ENCODE data around the gene ZBTB6. TPM values are rescaled to one million over a fixed set of nuclear protein-coding genes. Genes with fewer than 3 reads are reported as not detected.

The ZBTB6 gene
- total RNA-seq, 2 donors from 2014 or later = 6.5 to 10.3 TPM

GRCh38 chr9:122930541-122931225, 17.6 kb upstream of the ZBTB6 start:
- peaks cover 2% of the 10 kb centered on the region for H3K4me1 ChIP-seq (replicated peaks)
- H3K27me3 ChIP-seq (replicated peaks; ENCODE audit: insufficient read depth) = no peaks in the 10 kb centered on the region
- TF ChIP-seq POLR2AphosphoS5 (IDR thresholded peaks at IDR 0.05) = no peak
- TF ChIP-seq POLR2A (IDR thresholded peaks at IDR 0.05) = no peak
- no peak for TF ChIP-seq CTCF (IDR thresholded peaks at IDR 0.05)
- intact Hi-C loops (cut with DNase I) = no loop called here
- no peaks in the 10 kb centered on the region for H3K9me3 ChIP-seq
- peak overlapping the region; percentile 55 to 77 for H3K4me3 ChIP-seq
- WGBS = 25% methylated on average over 10 of the region's 10 CpGs
- H3K27ac ChIP-seq = peak overlapping the region; percentile 70 to 82
- DNase-seq (ENCODE audit: low spot score) = no peak
- no peaks in the 10 kb centered on the region for H3K36me3 ChIP-seq

DNA sequence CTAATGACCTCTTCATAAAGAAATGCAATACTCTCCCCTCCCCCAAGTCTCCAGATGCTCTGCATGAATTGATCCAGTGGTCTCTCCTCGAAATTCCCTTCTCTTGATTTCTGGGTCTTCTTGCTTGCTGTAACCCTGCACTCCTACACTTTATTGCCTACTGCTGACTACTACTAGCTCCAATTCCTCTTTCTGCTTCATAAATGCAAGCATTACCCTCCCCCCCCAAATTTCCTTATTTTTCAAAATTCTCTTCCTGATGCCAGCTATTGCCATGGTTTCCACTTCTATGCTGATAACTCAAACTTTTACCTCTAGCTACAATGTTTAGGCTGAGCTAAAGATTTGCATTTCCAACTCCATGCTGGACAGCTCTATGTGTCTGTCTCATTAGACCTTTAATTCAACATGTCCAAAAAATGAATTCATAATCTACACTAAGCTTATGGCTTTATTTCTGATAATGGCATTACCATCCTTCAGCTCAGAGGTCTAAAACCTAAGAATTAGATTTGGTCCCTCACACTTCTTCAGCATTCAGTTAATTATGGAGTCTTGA, 16.8 kb upstream of the ZBTB6 start:
- peaks cover 2% of the 10 kb centered on the region for H3K4me1 ChIP-seq (replicated peaks)
- H3K27ac ChIP-seq = no peak overlapping the region
- no peak overlapping the region for H3K4me3 ChIP-seq
- 92% methylated on average over 1 of the region's 1 CpG for WGBS
- intact Hi-C loops (cut with DNase I) = no loop called here
- no peaks in the 10 kb centered on the region for H3K36me3 ChIP-seq
- DNase-seq (ENCODE audit: low spot score) = no peak
- no peak for TF ChIP-seq POLR2A (IDR thresholded peaks at IDR 0.05)
- TF ChIP-seq CTCF (IDR thresholded peaks at IDR 0.05) = no peak
- no peak for TF ChIP-seq POLR2AphosphoS5 (IDR thresholded peaks at IDR 0.05)
- no peaks in the 10 kb centered on the region for H3K27me3 ChIP-seq (replicated peaks; ENCODE audit: insufficient read depth)
- no peaks in the 10 kb centered on the region for H3K9me3 ChIP-seq

- Histone ChIP-seq H3K27ac (no peak overlapping the region), H3K4me3 (no peak overlapping the region), H3K4me1 (replicated peaks) (no peaks in the 10 kb centered on the region), H3K9me3 (no peaks in the 10 kb centered on the region), H3K27me3 (replicated peaks; ENCODE audit: insufficient read depth) (no peaks in the 10 kb centered on the region), H3K36me3 (no peaks in the 10 kb centered on the region)
- intact Hi-C loops (cut with DNase I) = no loop called here
- 92% methylated on average over 3 of the region's 3 CpGs for WGBS
- TF ChIP-seq POLR2AphosphoS5 (IDR thresholded peaks at IDR 0.05) (no peak), CTCF (IDR thresholded peaks at IDR 0.05) (no peak), POLR2A (IDR thresholded peaks at IDR 0.05) (no peak)
- no peak for DNase-seq (ENCODE audit: low spot score)
Observed at GRCh38 chr9:122923947-122924346, 10.8 kb upstream of the ZBTB6 start.

DNA sequence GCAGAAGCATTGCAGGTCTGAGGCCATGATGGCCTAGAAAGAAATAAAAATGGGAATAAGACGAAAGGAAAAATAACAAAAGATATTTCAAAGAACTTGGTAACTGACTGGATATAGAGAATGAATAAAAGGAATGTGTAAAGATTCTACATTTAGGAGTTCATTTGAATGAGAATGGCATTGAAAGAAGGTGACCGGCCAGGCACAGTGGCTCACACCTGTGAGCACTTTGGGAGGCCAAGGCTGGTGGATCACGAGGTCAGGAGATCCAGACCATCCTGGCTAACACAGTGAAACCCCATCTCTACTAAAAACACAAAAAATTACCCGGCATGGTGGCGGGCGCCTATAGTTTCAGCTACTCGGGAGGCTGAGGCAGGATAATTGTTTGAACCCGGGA, 9.6 kb upstream of the ZBTB6 start:
- TF ChIP-seq POLR2AphosphoS5 (IDR thresholded peaks at IDR 0.05) (no peak), CTCF (IDR thresholded peaks at IDR 0.05) (no peak), POLR2A (IDR thresholded peaks at IDR 0.05) (no peak)
- Histone ChIP-seq H3K36me3 (no peaks in the 10 kb centered on the region), H3K27ac (no peak overlapping the region), H3K9me3 (no peaks in the 10 kb centered on the region), H3K4me1 (replicated peaks) (no peaks in the 10 kb centered on the region), H3K27me3 (replicated peaks; ENCODE audit: insufficient read depth) (no peaks in the 10 kb centered on the region), H3K4me3 (no peak overlapping the region)
- 85% methylated on average over 8 of the region's 8 CpGs for WGBS
- intact Hi-C loops (cut with DNase I) = no loop called here
- DNase-seq (ENCODE audit: low spot score) = no peak

DNA sequence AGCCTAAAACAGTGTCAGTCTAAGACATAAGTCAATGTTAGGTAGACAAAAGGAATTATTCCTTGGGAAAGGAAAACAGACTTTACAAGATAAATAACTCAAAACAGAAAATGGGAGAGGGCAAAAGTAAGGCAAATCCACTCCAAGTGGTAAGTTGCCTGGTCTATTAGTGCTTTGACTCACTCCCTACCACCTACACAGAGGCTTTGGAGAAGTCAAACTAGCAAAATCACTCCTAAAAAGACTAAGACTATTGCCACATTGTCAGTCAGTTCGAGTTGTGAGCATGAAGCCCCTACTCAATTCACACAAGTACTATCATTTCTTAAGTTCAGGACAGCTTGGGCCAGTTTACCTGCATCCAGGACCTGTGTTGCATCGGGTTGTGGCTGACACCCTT, 5.2 kb upstream of the ZBTB6 start:
- Histone ChIP-seq H3K27ac (no peak overlapping the region), H3K27me3 (replicated peaks; ENCODE audit: insufficient read depth) (no peaks in the 10 kb centered on the region), H3K4me1 (replicated peaks) (no peaks in the 10 kb centered on the region), H3K9me3 (no peaks in the 10 kb centered on the region), H3K36me3 (no peaks in the 10 kb centered on the region), H3K4me3 (no peak overlapping the region)
- TF ChIP-seq POLR2A (IDR thresholded peaks at IDR 0.05) = no peak
- TF ChIP-seq POLR2AphosphoS5 (IDR thresholded peaks at IDR 0.05) = no peak
- no peak for TF ChIP-seq CTCF (IDR thresholded peaks at IDR 0.05)
- no peak for DNase-seq (ENCODE audit: low spot score)
- intact Hi-C loops (cut with DNase I) = no loop called here
- WGBS = 91% methylated on average over 2 of the region's 2 CpGs

All from prostate gland (tissue), 2 donors.